ENCODE measurements around the gene SOWAHB. TPM values are rescaled to one million over a fixed set of nuclear protein-coding genes. Genes with fewer than 3 reads are reported as not detected.

SOWAHB gene, protein sequence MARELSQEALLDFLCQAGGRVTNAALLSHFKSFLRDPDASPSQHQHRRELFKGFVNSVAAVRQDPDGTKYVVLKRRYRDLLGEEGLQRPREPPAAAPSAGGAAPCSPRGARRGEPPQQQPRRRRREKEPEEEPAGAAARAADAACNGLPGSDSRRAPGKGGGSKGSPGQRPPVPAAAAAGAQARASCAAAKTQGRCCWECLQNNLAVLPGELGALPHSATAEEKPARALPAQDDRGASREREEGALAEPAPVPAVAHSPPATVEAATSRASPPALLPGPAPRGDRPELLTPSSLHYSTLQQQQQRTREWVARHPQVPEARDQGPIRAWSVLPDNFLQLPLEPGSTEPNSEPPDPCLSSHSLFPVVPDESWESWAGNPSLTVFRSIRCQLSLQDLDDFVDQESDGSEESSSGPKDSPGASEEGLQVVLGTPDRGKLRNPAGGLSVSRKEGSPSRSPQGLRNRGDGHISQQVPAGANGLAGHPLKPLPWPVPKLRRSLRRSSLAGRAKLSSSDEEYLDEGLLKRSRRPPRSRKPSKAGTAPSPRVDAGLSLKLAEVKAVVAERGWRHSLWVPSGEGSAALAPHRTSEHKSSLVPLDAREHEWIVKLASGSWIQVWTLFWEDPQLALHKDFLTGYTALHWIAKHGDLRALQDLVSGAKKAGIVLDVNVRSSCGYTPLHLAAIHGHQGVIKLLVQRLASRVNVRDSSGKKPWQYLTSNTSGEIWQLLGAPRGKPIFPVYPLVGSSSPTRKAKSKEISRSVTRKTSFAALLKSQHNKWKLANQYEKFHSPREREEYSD
- polyA plus RNA-seq (2012; ENCODE audit: low read depth, missing spikeins) = 0.14 TPM

DNA sequence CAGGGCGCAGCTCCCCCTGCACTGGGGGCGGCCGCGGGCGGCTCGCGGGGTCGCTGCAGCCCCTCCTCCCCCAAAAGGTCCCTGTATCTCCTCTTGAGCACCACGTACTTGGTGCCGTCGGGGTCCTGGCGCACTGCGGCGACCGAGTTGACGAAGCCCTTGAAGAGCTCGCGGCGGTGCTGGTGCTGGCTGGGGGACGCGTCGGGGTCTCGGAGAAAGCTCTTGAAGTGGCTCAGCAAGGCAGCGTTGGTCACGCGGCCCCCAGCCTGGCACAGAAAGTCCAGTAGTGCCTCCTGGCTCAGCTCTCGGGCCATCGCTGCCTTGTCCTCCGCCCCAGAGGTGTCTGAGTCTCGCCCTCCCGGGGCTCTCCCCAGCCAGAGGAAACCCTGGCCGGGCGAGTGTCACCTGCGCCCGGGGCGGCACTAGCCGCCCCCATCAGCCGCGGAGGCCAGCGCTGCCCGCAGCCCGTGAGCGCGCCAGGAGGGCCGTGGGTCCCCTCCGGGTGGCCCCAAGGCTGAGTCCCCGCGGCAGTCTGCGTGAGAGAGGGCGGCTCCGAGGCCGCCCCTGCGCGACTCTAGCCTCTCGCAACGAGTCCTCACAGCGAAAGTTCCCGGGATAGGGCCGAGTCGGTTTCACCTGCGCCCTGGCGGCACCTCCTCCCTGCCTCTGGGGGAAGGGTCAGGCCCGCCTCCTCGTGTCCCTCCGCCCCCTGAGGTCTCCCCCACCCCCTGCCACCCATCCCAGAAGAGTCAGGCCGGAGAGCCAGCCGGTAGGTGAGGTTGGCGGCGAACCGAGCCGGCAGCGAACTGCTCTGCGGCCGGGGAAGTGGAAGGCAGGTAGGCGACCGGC, at the start of gene SOWAHB:
TSS of gene SOWAHB (minus strand) at position 609 of the 849 bp plus-strand sequence. CDS start at position 314, 295 bp downstream.
- FAIRE-seq (peak; percentile 48), DNase-seq (ENCODE audit: insufficient read length, low spot score) (peak; percentile 48)
- no peak for TF ChIP-seq POLR2A (IDR thresholded peaks at IDR 0.05; ENCODE audit: low read depth, low read length)
- TF ChIP-seq POU2F2 (IDR thresholded peaks at IDR 0.05; ENCODE audit: low read depth, low read length) = no peak
- TF ChIP-seq SPI1 (IDR thresholded peaks at IDR 0.05; ENCODE audit: low read depth, low read length) = no peak
- TF ChIP-seq PAX5 (IDR thresholded peaks at IDR 0.05; ENCODE audit: insufficient read depth, low read length, severe bottlenecking) = no peak
- no peak for TF ChIP-seq POLR2AphosphoS5 (IDR thresholded peaks at IDR 0.05; ENCODE audit: low read depth, low read length)
- no peak for TF ChIP-seq TAF1 (IDR thresholded peaks at IDR 0.05; ENCODE audit: low read depth, low read length)

DNA sequence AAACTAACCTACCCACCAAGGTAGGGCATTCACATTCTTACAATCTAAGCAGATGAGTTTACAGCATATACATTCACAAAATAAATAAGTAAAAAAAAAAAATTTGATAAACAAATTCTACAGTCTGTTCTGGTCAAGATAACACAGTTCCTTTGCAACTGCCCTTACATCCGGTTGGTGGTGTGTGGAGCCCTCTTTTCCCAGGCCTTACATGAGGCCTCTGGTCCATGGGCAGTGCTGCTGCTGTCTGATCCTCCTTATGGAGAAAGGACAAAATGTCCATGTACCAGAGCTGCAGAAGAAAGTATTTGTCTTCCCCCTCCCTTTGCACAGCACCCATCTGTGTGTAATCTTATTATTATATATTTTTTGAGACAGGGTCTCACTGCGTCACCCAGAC, 49.4 kb upstream of the SOWAHB start:
- DNase-seq (ENCODE audit: insufficient read length, low spot score) = no peak
- TF ChIP-seq POLR2AphosphoS5 (IDR thresholded peaks at IDR 0.05; ENCODE audit: low read depth, low read length) (no peak), POU2F2 (IDR thresholded peaks at IDR 0.05; ENCODE audit: low read depth, low read length) (no peak), PAX5 (IDR thresholded peaks at IDR 0.05; ENCODE audit: insufficient read depth, low read length, severe bottlenecking) (no peak), POLR2A (IDR thresholded peaks at IDR 0.05; ENCODE audit: low read depth, low read length) (no peak), SPI1 (IDR thresholded peaks at IDR 0.05; ENCODE audit: low read depth, low read length) (no peak), TAF1 (IDR thresholded peaks at IDR 0.05; ENCODE audit: low read depth, low read length) (no peak)
- no peak for FAIRE-seq

DNA sequence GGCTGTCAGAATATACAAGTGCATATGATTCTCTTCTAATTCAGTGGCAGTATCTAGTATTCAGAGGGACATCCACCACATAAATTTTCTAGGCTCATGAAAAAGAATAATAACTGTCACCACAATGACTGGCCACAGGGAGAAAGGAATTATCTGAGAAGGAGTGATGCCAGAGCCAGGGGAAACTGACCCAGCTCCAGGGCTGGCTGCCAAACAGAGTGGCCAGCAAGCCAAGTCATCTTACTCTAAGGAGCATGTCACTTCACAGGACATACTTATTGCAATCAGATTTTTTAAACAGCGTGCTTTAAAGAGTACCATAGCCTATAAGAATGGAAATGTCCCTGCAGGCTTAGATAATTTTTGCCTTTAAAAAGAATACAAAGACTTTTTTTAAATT, 45.8 kb upstream of the SOWAHB start:
- TF ChIP-seq SPI1 (IDR thresholded peaks at IDR 0.05; ENCODE audit: low read depth, low read length) = no peak
- TF ChIP-seq TAF1 (IDR thresholded peaks at IDR 0.05; ENCODE audit: low read depth, low read length) = no peak
- TF ChIP-seq PAX5 (IDR thresholded peaks at IDR 0.05; ENCODE audit: insufficient read depth, low read length, severe bottlenecking) = no peak
- no peak for TF ChIP-seq POLR2A (IDR thresholded peaks at IDR 0.05; ENCODE audit: low read depth, low read length)
- no peak for TF ChIP-seq POLR2AphosphoS5 (IDR thresholded peaks at IDR 0.05; ENCODE audit: low read depth, low read length)
- no peak for TF ChIP-seq POU2F2 (IDR thresholded peaks at IDR 0.05; ENCODE audit: low read depth, low read length)
- FAIRE-seq (no peak), DNase-seq (ENCODE audit: insufficient read length, low spot score) (no peak)

DNA sequence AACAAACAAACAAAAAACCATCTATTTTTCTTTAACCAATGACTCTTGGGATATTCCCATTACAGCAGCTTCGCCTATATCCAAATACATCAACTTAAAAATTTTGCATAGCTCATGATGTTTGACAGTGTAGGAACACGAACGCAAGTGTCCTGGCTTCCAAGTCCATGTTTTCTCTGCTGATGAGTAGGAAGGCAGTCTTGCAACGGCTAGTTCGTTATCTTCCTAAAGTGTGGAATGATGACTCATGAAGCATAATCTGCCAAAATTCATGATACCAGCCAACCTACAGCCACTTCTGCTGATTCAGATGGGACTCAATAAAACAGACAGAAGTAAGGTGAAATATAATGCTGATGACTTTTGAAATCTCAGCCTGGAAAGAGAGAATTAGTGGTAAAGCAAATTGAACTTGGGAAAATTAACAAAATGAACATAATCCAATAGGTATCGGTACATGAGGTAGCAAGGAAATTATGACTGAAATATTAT, 45.2 kb upstream of the SOWAHB start:
- TF ChIP-seq POLR2AphosphoS5 (IDR thresholded peaks at IDR 0.05; ENCODE audit: low read depth, low read length) (no peak), PAX5 (IDR thresholded peaks at IDR 0.05; ENCODE audit: insufficient read depth, low read length, severe bottlenecking) (no peak), SPI1 (IDR thresholded peaks at IDR 0.05; ENCODE audit: low read depth, low read length) (no peak), POLR2A (IDR thresholded peaks at IDR 0.05; ENCODE audit: low read depth, low read length) (no peak), POU2F2 (IDR thresholded peaks at IDR 0.05; ENCODE audit: low read depth, low read length) (no peak), TAF1 (IDR thresholded peaks at IDR 0.05; ENCODE audit: low read depth, low read length) (no peak)
- DNase-seq (ENCODE audit: insufficient read length, low spot score) (no peak), FAIRE-seq (no peak)

DNA sequence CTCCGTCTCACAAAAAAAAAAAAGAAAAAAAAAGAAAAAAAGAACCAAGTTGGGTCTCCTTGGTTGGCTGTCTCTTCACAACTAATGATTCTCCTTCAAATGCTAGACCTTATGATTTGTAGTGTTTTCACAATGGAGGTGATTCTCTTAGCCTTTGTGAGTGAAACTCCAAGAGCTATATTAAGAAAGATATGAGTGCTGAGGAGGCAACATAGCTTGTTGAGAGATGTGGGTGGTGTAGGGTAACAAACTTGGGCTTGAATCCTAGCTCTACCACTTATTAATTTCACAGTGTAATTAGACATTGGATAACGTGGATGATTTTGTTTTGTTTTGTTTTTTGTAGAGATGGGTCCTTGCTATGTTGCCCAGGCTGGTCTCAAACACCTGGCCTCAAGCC, 41.2 kb upstream of the SOWAHB start:
- TF ChIP-seq POU2F2 (IDR thresholded peaks at IDR 0.05; ENCODE audit: low read depth, low read length) (no peak), SPI1 (IDR thresholded peaks at IDR 0.05; ENCODE audit: low read depth, low read length) (no peak)
- no peak for FAIRE-seq
- DNase-seq (ENCODE audit: insufficient read length, low spot score) = no peak

- FAIRE-seq = no peak
- DNase-seq (ENCODE audit: insufficient read length, low spot score) = no peak
- TF ChIP-seq POU2F2 (IDR thresholded peaks at IDR 0.05; ENCODE audit: low read depth, low read length) (no peak), SPI1 (IDR thresholded peaks at IDR 0.05; ENCODE audit: low read depth, low read length) (no peak), POLR2A (IDR thresholded peaks at IDR 0.05; ENCODE audit: low read depth, low read length) (no peak), TAF1 (IDR thresholded peaks at IDR 0.05; ENCODE audit: low read depth, low read length) (no peak), PAX5 (IDR thresholded peaks at IDR 0.05; ENCODE audit: insufficient read depth, low read length, severe bottlenecking) (no peak), POLR2AphosphoS5 (IDR thresholded peaks at IDR 0.05; ENCODE audit: low read depth, low read length) (no peak)
Observed at GRCh38 chr4:76931576-76932276, 33.8 kb upstream of the SOWAHB start.

GRCh38 chr4:76931087-76931486, 33.1 kb upstream of the SOWAHB start:
- TF ChIP-seq PAX5 (IDR thresholded peaks at IDR 0.05; ENCODE audit: insufficient read depth, low read length, severe bottlenecking) (no peak), TAF1 (IDR thresholded peaks at IDR 0.05; ENCODE audit: low read depth, low read length) (no peak), POLR2A (IDR thresholded peaks at IDR 0.05; ENCODE audit: low read depth, low read length) (no peak), POU2F2 (IDR thresholded peaks at IDR 0.05; ENCODE audit: low read depth, low read length) (no peak), POLR2AphosphoS5 (IDR thresholded peaks at IDR 0.05; ENCODE audit: low read depth, low read length) (no peak), SPI1 (IDR thresholded peaks at IDR 0.05; ENCODE audit: low read depth, low read length) (no peak)
- no peak for FAIRE-seq
- no peak for DNase-seq (ENCODE audit: insufficient read length, low spot score)

DNA sequence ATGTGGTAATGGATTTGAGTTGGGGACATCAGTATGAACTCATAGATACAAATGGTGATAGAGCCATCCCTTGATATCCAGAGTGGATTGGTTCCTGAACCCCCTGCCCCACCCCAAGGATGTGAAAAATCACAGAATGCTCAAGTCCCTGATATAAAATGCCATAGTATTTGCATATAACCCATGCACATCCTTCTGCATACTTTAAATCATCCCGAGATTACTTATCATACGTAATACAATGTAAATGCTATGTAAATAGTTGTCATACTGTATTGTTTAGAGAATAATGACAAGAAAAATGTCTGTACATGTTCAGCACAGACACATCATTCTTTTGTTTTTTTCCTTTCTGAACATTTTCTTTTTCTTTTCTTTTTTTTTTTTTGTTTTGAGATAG, 32.7 kb upstream of the SOWAHB start:
- no peak for DNase-seq (ENCODE audit: insufficient read length, low spot score)
- FAIRE-seq = no peak
- no peak for TF ChIP-seq POLR2A (IDR thresholded peaks at IDR 0.05; ENCODE audit: low read depth, low read length)
- TF ChIP-seq TAF1 (IDR thresholded peaks at IDR 0.05; ENCODE audit: low read depth, low read length) = no peak
- no peak for TF ChIP-seq POU2F2 (IDR thresholded peaks at IDR 0.05; ENCODE audit: low read depth, low read length)
- TF ChIP-seq PAX5 (IDR thresholded peaks at IDR 0.05; ENCODE audit: insufficient read depth, low read length, severe bottlenecking) = no peak
- TF ChIP-seq SPI1 (IDR thresholded peaks at IDR 0.05; ENCODE audit: low read depth, low read length) = no peak
- TF ChIP-seq POLR2AphosphoS5 (IDR thresholded peaks at IDR 0.05; ENCODE audit: low read depth, low read length) = no peak
